ENCODE results near the gene TBRG4. TPM values are rescaled to one million over a fixed set of nuclear protein-coding genes. Genes with fewer than 3 reads are reported as not detected.

TBRG4 gene
- total RNA-seq, 6 experiments from 2014 or later = 53.8 to 68.1 (median 61.2) TPM

GRCh38 chr7:45067582-45067981 lies 43.9 kb downstream of the TBRG4 start:
- Mint-ChIP-seq H3K9me3 (no peaks in the 10 kb centered on the region), H3K27ac (no peak overlapping the region), H3K4me1 (ENCODE audit: low read depth) (no peaks in the 10 kb centered on the region), H3K36me3 (ENCODE audit: low read depth) (peaks cover 12% of the 10 kb centered on the region), H3K4me3 (no peak overlapping the region), H3K27me3 (ENCODE audit: insufficient read depth) (no peaks in the 10 kb centered on the region)
- DNase-seq = no peak
- TF ChIP-seq CTCF (IDR thresholded peaks at IDR 0.05) = no peak

GRCh38 chr7:45066409-45066808 lies 45.1 kb downstream of the TBRG4 start:
- H3K4me3 Mint-ChIP-seq = no peak overlapping the region
- H3K9me3 Mint-ChIP-seq = no peaks in the 10 kb centered on the region
- TF ChIP-seq CTCF (IDR thresholded peaks at IDR 0.05) = no peak
- no peak overlapping the region for H3K27ac Mint-ChIP-seq
- no peaks in the 10 kb centered on the region for H3K27me3 Mint-ChIP-seq (ENCODE audit: insufficient read depth)
- no peak for DNase-seq
- H3K36me3 Mint-ChIP-seq (ENCODE audit: low read depth) = peaks cover 12% of the 10 kb centered on the region
- H3K4me1 Mint-ChIP-seq (ENCODE audit: low read depth) = peaks cover 6% of the 10 kb centered on the region; the same call in 1 of the 2 replicates

- H3K4me3 Mint-ChIP-seq = no peak overlapping the region
- H3K36me3 Mint-ChIP-seq (ENCODE audit: low read depth) = peaks cover 12% of the 10 kb centered on the region
- no peak for TF ChIP-seq CTCF (IDR thresholded peaks at IDR 0.05)
- H3K27ac Mint-ChIP-seq = no peak overlapping the region
- H3K9me3 Mint-ChIP-seq = no peaks in the 10 kb centered on the region
- H3K27me3 Mint-ChIP-seq (ENCODE audit: insufficient read depth) = no peaks in the 10 kb centered on the region; the same call in 1 of the 2 replicates
- no peak for DNase-seq
- H3K4me1 Mint-ChIP-seq (ENCODE audit: low read depth) = peaks cover 6% of the 10 kb centered on the region; the same call in 1 of the 2 replicates
Measured at GRCh38 chr7:45065031-45065995, 46.2 kb downstream of the TBRG4 start.

GRCh38 chr7:45064047-45064725 lies 47.3 kb downstream of the TBRG4 start:
- no peak for DNase-seq
- H3K36me3 Mint-ChIP-seq (ENCODE audit: low read depth) = peaks cover 12% of the 10 kb centered on the region
- H3K4me3 Mint-ChIP-seq = no peak overlapping the region
- peaks cover 6% of the 10 kb centered on the region; the same call in 1 of the 2 replicates for H3K4me1 Mint-ChIP-seq (ENCODE audit: low read depth)
- H3K27ac Mint-ChIP-seq = no peak overlapping the region
- no peaks in the 10 kb centered on the region for H3K9me3 Mint-ChIP-seq
- no peaks in the 10 kb centered on the region; the same call in 1 of the 2 replicates for H3K27me3 Mint-ChIP-seq (ENCODE audit: insufficient read depth)
- TF ChIP-seq CTCF (IDR thresholded peaks at IDR 0.05) = no peak

GRCh38 chr7:45061806-45062425 lies 49.6 kb downstream of the TBRG4 start:
- TF ChIP-seq CTCF (IDR thresholded peaks at IDR 0.05) = no peak
- H3K27ac Mint-ChIP-seq = no peak overlapping the region
- peaks cover 12% of the 10 kb centered on the region for H3K36me3 Mint-ChIP-seq (ENCODE audit: low read depth)
- DNase-seq = no peak
- H3K4me1 Mint-ChIP-seq (ENCODE audit: low read depth) = peaks cover 6% of the 10 kb centered on the region; the same call in 1 of the 2 replicates
- no peaks in the 10 kb centered on the region for H3K9me3 Mint-ChIP-seq
- H3K4me3 Mint-ChIP-seq = no peak overlapping the region
- H3K27me3 Mint-ChIP-seq (ENCODE audit: insufficient read depth) = no peaks in the 10 kb centered on the region; the same call in 1 of the 2 replicates
